ENCODE measurements around the gene PAX4.
"Not testable (repeated sequence)": the region's sequence is repeated elsewhere in the genome, so short reads cannot be mapped to it uniquely, and the experiment has no call there.

The PAX4 gene

DNA sequence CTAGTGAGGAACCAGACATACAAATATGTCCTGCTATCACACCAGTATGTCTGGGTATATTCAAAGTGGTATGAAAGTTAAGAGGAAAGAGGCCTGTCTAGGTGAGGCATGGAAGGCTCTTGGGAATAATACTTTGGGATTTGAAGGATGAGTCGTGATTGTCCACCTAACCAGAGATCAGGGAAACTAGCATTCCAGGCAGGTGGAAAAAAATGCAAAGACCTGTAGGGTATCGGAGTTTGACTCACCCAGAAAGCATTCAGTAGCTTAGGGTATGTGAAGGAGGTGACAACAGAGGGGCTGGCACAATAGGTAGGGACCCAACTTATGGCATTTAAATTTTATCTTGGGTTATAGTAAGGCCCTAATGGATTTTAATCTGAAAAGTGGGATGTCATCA, 31.6 kb downstream of the PAX4 start:
- no peak for DNase-seq (ENCODE audit: low read depth in 1 of 2, low spot score in 1 of 2)

DNA sequence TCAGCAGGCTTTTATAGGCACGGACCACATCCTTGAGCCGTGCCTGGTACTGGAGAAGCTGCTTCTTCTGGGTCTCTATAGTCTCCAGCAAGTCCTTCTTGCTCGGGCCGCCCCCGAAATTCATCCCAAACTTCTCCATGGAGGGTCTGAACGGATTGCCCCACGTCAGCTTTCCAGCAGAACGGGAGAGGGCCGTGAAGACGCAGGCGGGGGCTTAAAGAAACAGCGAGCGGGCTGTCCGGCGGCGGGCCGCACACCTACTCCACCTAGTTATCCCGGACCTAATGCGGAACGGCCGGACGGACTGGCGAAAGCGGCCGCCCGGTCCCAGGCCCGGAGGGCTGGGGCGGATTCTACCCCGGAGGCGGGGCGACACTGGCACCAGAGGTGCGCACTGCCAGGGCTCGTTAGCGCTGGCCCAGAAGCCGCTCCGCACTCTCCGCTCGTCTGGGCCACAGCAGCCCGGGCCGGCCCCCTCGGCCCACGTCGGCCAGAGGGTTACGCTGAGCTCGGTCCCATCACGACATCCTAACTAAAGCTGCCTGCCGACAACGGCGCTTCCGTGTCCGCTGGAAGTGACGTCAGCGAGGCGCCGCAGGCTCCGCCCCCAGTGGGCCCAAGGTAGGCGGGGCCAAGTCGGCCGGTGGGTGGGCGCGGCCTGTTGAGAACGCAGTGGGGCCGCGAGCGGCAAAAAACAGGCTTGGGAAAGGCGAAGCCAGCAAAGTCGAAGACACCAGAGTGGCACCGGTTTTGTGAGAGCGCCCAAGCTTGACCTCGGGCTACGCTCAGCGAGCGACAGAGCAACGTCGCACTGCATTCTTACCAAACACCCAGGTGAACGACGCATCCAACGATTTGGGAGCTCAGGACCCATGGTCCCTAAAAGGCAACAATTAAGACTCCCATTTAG, 32.6 kb downstream of the PAX4 start, which contains the start of gene GCC1:
TSS of gene GCC1 (minus strand) at position 553 of the 910 bp plus-strand sequence. CDS start at position 139, 414 bp downstream.
- DNase-seq (ENCODE audit: low read depth in 1 of 2, low spot score in 1 of 2) = peak; percentile 88 to 89

DNA sequence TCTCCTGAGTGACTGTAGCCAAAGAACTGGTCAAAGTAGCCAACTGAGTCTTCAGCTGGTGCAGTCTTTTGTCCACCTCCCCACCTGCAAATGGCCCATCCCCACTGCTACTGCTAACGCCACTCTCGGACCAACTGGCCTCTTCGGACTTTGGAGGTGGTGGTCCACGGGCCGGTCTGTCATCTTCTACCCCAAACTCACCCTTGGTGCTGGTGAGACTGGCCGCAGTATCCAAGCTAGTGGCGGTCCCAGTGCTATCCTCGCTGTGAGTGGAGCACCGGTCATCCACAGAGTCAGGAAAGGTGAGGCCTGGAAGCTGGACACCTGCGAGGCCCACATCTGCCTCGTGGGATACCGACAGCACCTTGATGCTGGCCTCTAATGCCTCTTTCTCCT, 33.3 kb downstream of the PAX4 start:
- no peak for DNase-seq (ENCODE audit: low read depth in 1 of 2, low spot score in 1 of 2)

GRCh38 chr7:127582361-127582760, 35.6 kb downstream of the PAX4 start:
- DNase-seq (ENCODE audit: low read depth in 1 of 2, low spot score in 1 of 2) = no peak

DNA sequence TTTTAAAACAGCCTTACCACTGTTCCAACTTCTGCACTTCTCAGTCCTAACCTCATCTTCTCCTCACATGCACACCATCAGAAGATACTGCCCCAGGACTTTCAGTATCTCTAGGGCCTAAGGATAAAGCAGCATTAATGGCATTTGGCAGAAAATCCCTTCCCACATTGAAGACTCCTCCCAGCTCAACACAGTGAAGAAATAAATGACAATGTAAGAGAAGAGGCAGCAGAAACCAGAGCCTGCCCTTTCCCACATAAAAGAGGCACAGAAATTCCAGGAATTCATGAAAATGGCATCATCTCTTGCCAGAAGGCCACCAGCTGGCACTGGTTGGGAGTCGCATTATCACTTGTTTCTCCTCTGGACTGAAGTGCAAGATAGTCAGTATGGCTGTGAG, 36.2 kb downstream of the PAX4 start:
- DNase-seq (ENCODE audit: low read depth in 1 of 2, low spot score in 1 of 2) = no peak

- DNase-seq (ENCODE audit: low read depth in 1 of 2, low spot score in 1 of 2) = no peak
Measured at GRCh38 chr7:127580612-127581011, 37.3 kb downstream of the PAX4 start.

DNA sequence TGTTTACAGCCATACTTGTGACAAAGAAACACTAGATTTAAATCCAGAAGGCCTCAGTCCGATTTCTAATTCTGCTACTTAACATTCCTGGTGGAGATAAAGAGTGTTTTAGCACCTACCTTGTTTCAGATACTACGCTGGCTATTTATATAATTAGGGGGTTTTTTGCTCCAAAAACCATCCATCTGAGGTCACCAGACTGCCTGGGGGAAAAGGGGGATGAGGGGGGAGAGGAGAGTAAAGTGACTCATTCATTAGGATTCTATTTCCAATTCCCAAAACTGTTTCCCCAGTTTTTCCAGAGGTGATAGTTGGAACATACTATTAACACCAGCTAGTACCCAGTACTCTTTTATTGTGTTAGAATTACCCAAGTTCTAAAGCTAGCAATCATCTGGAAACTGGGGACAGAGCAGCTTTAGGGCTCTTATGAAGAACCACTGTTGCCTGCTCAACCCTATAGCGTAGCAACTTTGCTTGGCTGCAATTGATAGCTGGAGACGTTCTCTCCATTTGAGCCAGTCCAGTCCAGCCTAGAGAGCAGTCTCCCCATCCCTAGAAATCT, 39.1 kb downstream of the PAX4 start:
- no peak for DNase-seq (ENCODE audit: low read depth in 1 of 2, low spot score in 1 of 2)

GRCh38 chr7:127578036-127578684, 39.8 kb downstream of the PAX4 start:
- DNase-seq (ENCODE audit: low read depth in 1 of 2, low spot score in 1 of 2) = no peak

- no peak for DNase-seq (ENCODE audit: low read depth in 1 of 2, low spot score in 1 of 2)
Measured at GRCh38 chr7:127571741-127572505, 46.0 kb downstream of the PAX4 start.

DNA sequence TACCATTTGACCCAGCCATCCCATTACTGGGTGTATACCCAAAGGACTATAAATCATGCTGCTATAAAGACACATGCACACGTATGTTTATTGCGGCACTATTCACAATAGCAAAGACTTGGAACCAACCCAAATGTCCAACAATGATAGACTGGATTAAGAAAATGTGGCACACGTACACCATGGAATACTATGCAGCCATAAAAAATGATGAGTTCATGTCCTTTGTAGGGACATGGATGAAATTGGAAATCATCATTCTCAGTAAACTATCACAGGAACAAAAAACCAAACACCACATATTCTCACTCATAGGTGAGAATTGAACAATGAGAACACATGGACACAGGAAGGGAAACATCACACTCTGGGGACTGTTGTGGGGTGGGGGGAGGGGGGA, 49.9 kb downstream of the PAX4 start:
- not testable (repeated sequence) for DNase-seq (ENCODE audit: low read depth in 1 of 2, low spot score in 1 of 2)

DNA sequence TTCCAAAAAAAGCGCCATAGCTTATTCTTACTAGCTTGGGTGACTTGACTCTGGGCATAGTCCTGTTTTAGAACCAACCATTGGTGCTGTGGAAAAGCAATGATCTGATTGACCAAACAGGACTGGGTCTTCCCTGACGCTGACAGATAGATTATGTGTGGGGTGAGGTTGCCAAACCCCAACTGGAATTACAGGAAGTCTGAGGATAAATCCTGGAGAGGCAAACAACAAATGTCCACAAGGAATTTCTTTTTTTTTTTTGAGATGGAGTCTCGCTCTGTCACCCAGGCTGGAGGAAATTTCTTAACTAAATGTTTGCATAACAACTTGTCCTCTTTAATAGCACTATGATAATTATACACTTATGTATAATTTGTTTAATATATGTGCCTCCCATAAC, 51.7 kb downstream of the PAX4 start:
- no peak for DNase-seq (ENCODE audit: low read depth in 1 of 2, low spot score in 1 of 2)

Measured in activated T-helper 1 cell treated with anti-CD3 and anti-CD28 coated beads, Interleukin-2, amount 50 U/mL, for 16 hours (primary cell).